Motor neuron (in vitro differentiated cells): ENCODE measurements around the gene KCNN1. TPM values are rescaled to one million over a fixed set of nuclear protein-coding genes. Genes with fewer than 3 reads are reported as not detected.

Experiments used
- ATAC-seq, 8 experiments: fragments of 200-7000 bp; cut with Tn5 transposase; replicated peaks in 6 of 8; 2 replicates each; pipeline ENCODE4 v1.8.0; 2021; ENCODE audit warnings: mild to moderate bottlenecking in 8 of 8, moderate library complexity in 8 of 8
- H3K27ac ChIP-seq, 2 donors: fragments of 250-450 bp; sonication (Bioruptor Pico); 2 replicates each; pipeline ENCODE4 v1.9.0; 2021; ENCODE audit warnings: antibody characterized with exemption in 2 of 2, mild to moderate bottlenecking in 2 of 2, moderate library complexity in 1 of 2
- H3K4me1 ChIP-seq, 2 donors: fragments of 250-450 bp; sonication (Bioruptor Pico); replicated peaks in 1 of 2; 2 replicates each; pipeline ENCODE4 v1.6.1; 2021; ENCODE audit warnings: antibody characterized with exemption in 2 of 2, mild to moderate bottlenecking in 2 of 2, moderate library complexity in 1 of 2
- H3K4me3 ChIP-seq, 5 donors: fragments of 250-450 bp; sonication (Bioruptor Pico); 2 replicates each; pipeline ENCODE4 v1.9.0; 2021; ENCODE audit warnings: antibody characterized with exemption in 5 of 5, mild to moderate bottlenecking in 5 of 5, moderate library complexity in 4 of 5
- WGBS, 10 experiments: fragments of 450-650 bp; shearing (Covaris generic); methylation state at CpG; one replicate each; pipeline ENCODE4 v1.0.0; 2022; 5-methylcytosine and 5-hydroxymethylcytosine counted together
- in situ Hi-C, 9 experiments: fragments of 400-800 bp; cut with MboI; loops; one replicate each; pipeline ENCODE4 v1.15.0; 2021; ENCODE audit warnings: low sequenced_read_pairs in 9 of 9, low pct_unique_long_range_greater_than_20kb in 2 of 9; ENCODE audit not compliant: unreplicated experiment in 9 of 9
- total RNA-seq, 8 experiments: library from RNA; unstranded; fragments of 300-600 nt; gene quantifications; 2 replicates each; pipeline versions ENCODE4 v1.2.3 to v1.2.4, GENCODE V29; 2022

The KCNN1 gene
- total RNA-seq, 8 experiments from 2014 or later, result 0.10 to 22.3 (median 8.8) TPM

DNA sequence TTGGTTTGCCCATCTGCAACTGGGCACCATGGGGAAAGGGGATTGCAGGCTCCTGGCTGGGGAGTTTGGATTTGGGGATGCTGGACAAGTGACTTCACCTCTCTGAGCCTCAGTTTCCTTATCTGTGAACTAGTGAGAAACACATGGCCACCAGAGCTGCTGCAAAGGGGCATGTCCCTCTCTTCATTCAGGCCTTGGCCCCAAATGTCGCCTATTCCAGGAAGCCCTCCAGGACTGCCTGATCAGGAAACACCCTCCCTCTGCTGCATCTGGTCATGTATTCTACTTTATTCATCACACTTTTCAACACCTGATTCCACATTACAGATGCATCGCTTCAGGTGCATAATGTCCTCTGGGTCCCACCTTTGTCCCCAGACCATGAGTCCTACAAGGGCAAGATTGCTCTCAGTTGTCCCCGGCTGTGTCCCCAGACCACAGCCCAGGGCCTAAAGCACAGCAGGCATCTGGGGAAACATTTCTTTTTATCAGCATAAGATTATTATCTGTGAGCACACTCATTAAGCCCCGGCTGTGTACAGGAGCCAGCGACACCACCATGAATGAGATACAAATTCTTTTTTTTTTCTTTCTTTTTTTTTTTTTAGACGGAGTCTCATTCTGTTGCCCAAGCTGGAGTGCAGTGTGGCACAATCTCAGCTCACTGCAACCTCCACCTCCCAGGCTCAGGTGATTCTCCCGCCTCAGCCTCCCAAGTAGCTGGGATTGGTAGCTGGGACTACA is 78.6 kb downstream of the KCNN1 start:
- peak in 1 of 8 experiments; percentile 15 for ATAC-seq
- no peaks in the 10 kb centered on the region for H3K4me1 ChIP-seq
- H3K4me3 ChIP-seq, result no peak overlapping the region
- no peak overlapping the region for H3K27ac ChIP-seq
- WGBS, 10 experiments, result 50 to 100% (median 86%) methylated on average over 1 to 6 of the region's 7 CpGs; no CpG with 5 or more reads in 3 of the 10 experiments
- in situ Hi-C loops, result no loop called here

GRCh38 chr19:18046059-18046718 is 79.3 kb downstream of the KCNN1 start:
- 0 to 83% (median 60%) methylated on average over 1 to 5 of the region's 14 CpGs; no CpG with 5 or more reads in 1 of the 10 experiments for WGBS, 10 experiments
- H3K4me3 ChIP-seq, result no peak overlapping the region
- in situ Hi-C loops, result no loop called here
- ATAC-seq, result peak in 7 of 8 experiments; percentile 15 to 69 (median 57)
- H3K4me1 ChIP-seq, result no peaks in the 10 kb centered on the region
- no peak overlapping the region for H3K27ac ChIP-seq

DNA sequence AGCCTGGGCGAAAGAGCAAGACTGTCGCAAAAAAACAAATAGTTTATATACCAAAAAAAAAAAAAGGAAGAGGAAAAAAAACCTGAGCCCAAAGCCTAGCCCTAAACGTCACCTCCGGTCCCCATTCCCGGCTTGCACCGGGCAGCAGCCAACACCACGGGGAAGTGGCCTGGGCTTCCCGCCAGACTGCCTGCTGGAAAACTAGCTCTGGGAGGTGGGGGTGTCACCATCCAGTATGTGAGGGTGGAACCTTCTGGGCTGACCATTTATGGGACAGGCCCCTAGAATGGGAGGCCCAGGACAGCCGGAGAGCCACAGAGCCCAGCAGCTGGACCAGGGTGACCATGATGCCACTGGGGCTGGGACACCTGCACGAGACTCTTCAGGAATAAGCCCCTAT is 82.5 kb downstream of the KCNN1 start:
- in situ Hi-C loops, result no loop called here
- WGBS, 10 experiments, result 7 to 71% (median 55%) methylated on average over 1 to 5 of the region's 10 CpGs; no CpG with 5 or more reads in 5 of the 10 experiments
- H3K4me3 ChIP-seq, result no peak overlapping the region

More for the DNA sequence above, 82.5 kb downstream of the KCNN1 start:
- H3K4me1 ChIP-seq, result no peaks in the 10 kb centered on the region
- H3K27ac ChIP-seq, result no peak overlapping the region
- ATAC-seq, result peak in 3 of 8 experiments; percentile 32 to 67 (median 63)

Other genes with a start within 250 kb of the KCNN1 start
- gene MAP1S, start 247.6 kb upstream of the KCNN1 start, total RNA-seq, result 10 to 100 TPM; 11.2 to 49.8 (median 26.8) TPM
- 10 to 100 TPM in 5 of 8 experiments, 1 to 10 TPM in 3; 2.7 to 16.8 (median 11.9) TPM for gene FCHO1, start 215.6 kb upstream of the KCNN1 start, total RNA-seq
- 1 to 10 TPM in 4 of 8 experiments, under 1 TPM in 2, not detected in 2; 0.09 to 2.7 (median 1.2) TPM for gene B3GNT3, start 172.0 kb upstream of the KCNN1 start, total RNA-seq
- 1 to 10 TPM in 1 of 8 experiments, under 1 TPM in 3, not detected in 4; 0.38 to 1.6 (median 0.55) TPM for gene INSL3, start 145.6 kb upstream of the KCNN1 start, total RNA-seq
- 1 to 10 TPM; 1.2 to 9.8 (median 2.8) TPM for gene JAK3, start 119.1 kb upstream of the KCNN1 start, total RNA-seq
- gene RPL18A, start 107.2 kb upstream of the KCNN1 start, total RNA-seq, result 1,000 to 10,000 TPM; 1,644 to 3,505 (median 2,481) TPM
- 1 to 10 TPM in 2 of 8 experiments, under 1 TPM in 4, not detected in 2; 0.05 to 4.2 (median 0.36) TPM for gene SLC5A5, start 95.2 kb upstream of the KCNN1 start, total RNA-seq
- 100 to 1,000 TPM in 1 of 8 experiments, 10 to 100 TPM in 7; 39.0 to 116 (median 63.1) TPM for gene CCDC124, start 34.1 kb upstream of the KCNN1 start, total RNA-seq
- 10 to 100 TPM in 2 of 8 experiments, 1 to 10 TPM in 5, under 1 TPM in 1; 0.79 to 18.2 (median 5.4) TPM for gene ARRDC2, start 41.1 kb downstream of the KCNN1 start, total RNA-seq
- 1 to 10 TPM in 1 of 8 experiments, under 1 TPM in 5, not detected in 2; 0.05 to 1.2 (median 0.23) TPM for gene IL12RB1, start 119.8 kb downstream of the KCNN1 start, total RNA-seq
- gene MAST3, start 130.7 kb downstream of the KCNN1 start, total RNA-seq, result 10 to 100 TPM in 1 of 8 experiments, 1 to 10 TPM in 7; 3.3 to 11.7 (median 5.8) TPM
- 10 to 100 TPM; 15.6 to 62.6 (median 27.4) TPM for gene PIK3R2, start 186.1 kb downstream of the KCNN1 start, total RNA-seq
- 100 to 1,000 TPM in 1 of 8 experiments, 10 to 100 TPM in 2, 1 to 10 TPM in 3, under 1 TPM in 2; 0.09 to 163 (median 3.1) TPM for gene IFI30, start 206.7 kb downstream of the KCNN1 start, total RNA-seq
- 10 to 100 TPM in 4 of 8 experiments, 1 to 10 TPM in 4; 6.6 to 22.9 (median 11.1) TPM for gene MPV17L2, start 226.1 kb downstream of the KCNN1 start, total RNA-seq
- gene RAB3A, start 236.9 kb downstream of the KCNN1 start, total RNA-seq, result 100 to 1,000 TPM in 1 of 8 experiments, 10 to 100 TPM in 6, 1 to 10 TPM in 1; 2.7 to 142 (median 32.3) TPM